Breast epithelium (tissue), 3 donors: Measurements from ENCODE around the gene XRCC2.

Experiments used
- CTCF ChIP-seq, 3 donors: fragments of 450-650 bp; IDR thresholded peaks; one replicate each; pipeline ENCODE4 v1.5.1; 2016 to 2017; ENCODE audit warnings: antibody characterized with exemption in 3 of 3, mild to moderate bottlenecking in 3 of 3, moderate library complexity in 3 of 3
- POLR2A ChIP-seq: fragments of 450-650 bp; IDR thresholded peaks from one replicate; pipeline ENCODE4 v1.6.1; 2016; ENCODE audit warnings: antibody characterized with exemption, mild to moderate bottlenecking, moderate library complexity

DNA sequence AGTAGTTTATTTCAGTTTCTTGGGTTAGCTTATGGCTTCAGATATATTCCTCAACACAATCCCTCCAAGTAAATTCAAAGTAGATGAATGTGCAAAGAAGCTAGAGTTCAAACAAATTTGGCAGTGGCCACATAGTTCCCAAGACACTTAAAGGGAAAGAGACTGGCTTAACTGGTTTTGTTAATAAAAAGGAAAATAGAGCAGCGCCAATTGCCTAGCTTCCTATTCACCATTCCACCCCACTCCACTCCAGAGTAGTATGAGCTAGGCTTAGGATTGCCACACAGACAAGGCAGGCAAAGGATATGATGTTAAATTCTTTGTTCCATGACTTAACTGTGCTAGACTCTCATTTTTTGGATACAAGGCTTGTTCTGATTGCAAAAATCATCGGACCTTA lies 2.0 kb downstream of the XRCC2 start:
- TF ChIP-seq POLR2A (no peak), CTCF (IDR thresholded peaks at IDR 0.05) (no peak)
